Keratinocyte (primary cell): ENCODE measurements around the gene DHCR7. TPM values are rescaled to one million over a fixed set of nuclear protein-coding genes. Genes with fewer than 3 reads are reported as not detected.

Experiments used
- DNase-seq: peaks from one replicate; pipeline ENCODE4 v3.0.0-alpha.2; 2011; ENCODE audit warnings: low read depth, missing footprints, low spot score
- FAIRE-seq: peaks from 2 replicates; lab custom pipeline; 2011; peaks lifted over from hg19 to GRCh38; lab: Jason Lieb, UNC
- H2AFZ ChIP-seq: 2 replicates; pipeline ENCODE4 v1.6.0; 2012; ENCODE audit warnings: low read length, control low read depth, inconsistent platforms; ENCODE audit not compliant: control insufficient read depth
- H3K27ac ChIP-seq: 2 replicates; pipeline ENCODE4 v1.5.1; 2011; ENCODE audit warnings: low read length; ENCODE audit not compliant: control insufficient read depth, insufficient read depth
- H3K27me3 ChIP-seq: 3 replicates; pipeline ENCODE4 v1.6.0; 2011; ENCODE audit warnings: low read length; ENCODE audit not compliant: control insufficient read depth, insufficient read depth; ENCODE audit errors: extremely low read depth
- H3K36me3 ChIP-seq, 2 experiments: 2 replicates in 1 of 2; 3 replicates in 1 of 2; pipeline ENCODE4 v1.5.1; 2011; ENCODE audit warnings: low read length in 2 of 2, mild to moderate bottlenecking in 1 of 2; ENCODE audit not compliant: control insufficient read depth in 2 of 2, insufficient read depth in 2 of 2; ENCODE audit errors: extremely low read depth in 1 of 2
- H3K4me1 ChIP-seq: 3 replicates; pipeline ENCODE4 v1.5.1; 2011; ENCODE audit warnings: low read length; ENCODE audit not compliant: control insufficient read depth, insufficient read depth; ENCODE audit errors: extremely low read depth
- H3K4me2 ChIP-seq: 3 replicates; pipeline ENCODE4 v1.6.0; 2011; ENCODE audit warnings: low read depth, low read length; ENCODE audit not compliant: control insufficient read depth, insufficient read depth; ENCODE audit errors: extremely low read depth
- H3K4me3 ChIP-seq, 3 experiments: fragments of 200-600 bp in 1 of 3; sonication (generic) in 1 of 3; 2 replicates in 2 of 3; 3 replicates in 1 of 3; pipeline ENCODE4 v1.5.1; 2011 to 2016; ENCODE audit warnings: low read length in 3 of 3, mild to moderate bottlenecking in 3 of 3, control low read depth in 2 of 3, inconsistent platforms in 1 of 3, low read depth in 1 of 3, mixed read lengths in 1 of 3, mixed run types in 1 of 3, moderate library complexity in 1 of 3; ENCODE audit not compliant: control insufficient read depth in 2 of 3, insufficient read depth in 2 of 3; ENCODE audit errors: extremely low read depth in 1 of 3
- H3K79me2 ChIP-seq: 2 replicates; pipeline ENCODE4 v1.6.0; 2012; ENCODE audit warnings: low read length; ENCODE audit not compliant: control insufficient read depth, insufficient read depth
- H3K9ac ChIP-seq: 3 replicates; pipeline ENCODE4 v1.6.0; 2011; ENCODE audit warnings: low read length; ENCODE audit not compliant: control insufficient read depth, insufficient read depth; ENCODE audit errors: extremely low read depth
- H3K9me1 ChIP-seq: 3 replicates; pipeline ENCODE4 v1.6.0; 2011; ENCODE audit warnings: low read length; ENCODE audit not compliant: control insufficient read depth, insufficient read depth; ENCODE audit errors: extremely low read depth
- H3K9me3 ChIP-seq: 2 replicates; pipeline ENCODE4 v1.5.1; 2012; ENCODE audit warnings: low read depth, low read length; ENCODE audit not compliant: control insufficient read depth
- H4K20me1 ChIP-seq: 3 replicates; pipeline ENCODE4 v1.6.0; 2011; ENCODE audit warnings: low read length; ENCODE audit not compliant: control insufficient read depth, insufficient read depth; ENCODE audit errors: extremely low read depth
- CTCF ChIP-seq, 3 experiments: IDR thresholded peaks in 1 of 3; conservative IDR thresholded peaks in 1 of 3; optimal IDR thresholded peaks in 1 of 3; 2 replicates in 2 of 3; 3 replicates in 1 of 3; pipeline versions ENCODE3 to v1.5.1; 2011; ENCODE audit warnings: low read length in 3 of 3, mild to moderate bottlenecking in 3 of 3, moderate library complexity in 2 of 3, control low read depth in 1 of 3, inconsistent platforms in 1 of 3; ENCODE audit not compliant: insufficient read depth in 2 of 3; ENCODE audit errors: extremely low read depth in 1 of 3
- EZH2 ChIP-seq: IDR thresholded peaks from one replicate; pipeline ENCODE4 v1.6.1; 2012; ENCODE audit warnings: inconsistent platforms, mild to moderate bottlenecking, low read length, moderate library complexity
- dilution Hi-C: fragments of 300-500 bp; cut with MboI; formaldehyde crosslinking; loops from one replicate; pipeline ENCODE4 v1.7.0; 2020; ENCODE audit warnings: low sequenced_read_pairs; ENCODE audit not compliant: extremely low pct_ligation_motif_present
- polyA plus RNA-seq, 5 experiments: library from polyadenylated mRNA; depleted of rRNA in 3 of 5; stranded (reverse) in 3 of 5; stranded (forward) in 1 of 5; unstranded in 1 of 5; fragments of >200 nt; gene quantifications; 1 replicate in 1 of 5; 2 replicates in 3 of 5; 3 replicates in 1 of 5; pipeline versions ENCODE4 v1.2.1 to v1.2.3, GENCODE V29; 2011 to 2012; ENCODE audit warnings: missing spikeins in 2 of 5, low read depth in 1 of 5, low replicate concordance in 1 of 5

The DHCR7 gene
- polyA plus RNA-seq, 1 donor (not counting 4 experiments of a cell fraction or from before 2014, with no cell fraction given) = 143 TPM

- Histone ChIP-seq H3K27ac (no peak overlapping the region), H2AFZ (no peak overlapping the region), H4K20me1 (no peaks in the 10 kb centered on the region), H3K9ac (no peak overlapping the region), H3K36me3 (peaks cover 27 to 40% of the 10 kb centered on the region in 2 experiments), H3K4me2 (no peak overlapping the region), H3K4me1 (peaks cover 21% of the 10 kb centered on the region), H3K9me1 (peaks cover 2% of the 10 kb centered on the region), H3K27me3 (no peaks in the 10 kb centered on the region), H3K9me3 (no peaks in the 10 kb centered on the region), H3K79me2 (no peaks in the 10 kb centered on the region), H3K4me3 (no peak overlapping the region)
- TF ChIP-seq EZH2 (no peak), CTCF (optimal IDR thresholded peaks at IDR 0.05 in 1 of 3, IDR thresholded peaks at IDR 0.05 in 1 of 3, conservative IDR thresholded peaks at IDR 0.05 in 1 of 3; ENCODE audit: extremely low read depth in 1 of 3, insufficient read depth in 2 of 3, low read length in 3 of 3) (no peak)
- dilution Hi-C loops = no loop called here
- DNase-seq (no peak), FAIRE-seq (no peak)
Measured at GRCh38 chr11:71488681-71489270, 40.6 kb upstream of the DHCR7 start.

- Histone ChIP-seq H3K27ac (no peak overlapping the region), H3K27me3 (no peaks in the 10 kb centered on the region), H3K4me2 (no peak overlapping the region), H3K9ac (no peak overlapping the region), H3K4me3 (no peak overlapping the region), H2AFZ (no peak overlapping the region), H4K20me1 (no peaks in the 10 kb centered on the region), H3K9me1 (peaks cover 2% of the 10 kb centered on the region), H3K79me2 (no peaks in the 10 kb centered on the region), H3K36me3 (peaks cover 36 to 44% of the 10 kb centered on the region in 2 experiments), H3K4me1 (peaks cover 21% of the 10 kb centered on the region), H3K9me3 (no peaks in the 10 kb centered on the region)
- FAIRE-seq (no peak), DNase-seq (no peak)
- TF ChIP-seq CTCF (optimal IDR thresholded peaks at IDR 0.05 in 1 of 3, IDR thresholded peaks at IDR 0.05 in 1 of 3, conservative IDR thresholded peaks at IDR 0.05 in 1 of 3; ENCODE audit: extremely low read depth in 1 of 3, insufficient read depth in 2 of 3, low read length in 3 of 3) = no peak
- no peak for TF ChIP-seq EZH2
- dilution Hi-C loops = no loop called here
Measured at GRCh38 chr11:71486320-71486719, 38.1 kb upstream of the DHCR7 start.
